HEK293 (cell line): Measurements from ENCODE around the gene RSBN1L.

Source experiments
- CTCF ChIA-PET: fragments of 350-600 bp; formaldehyde crosslinking; extraction: SDS; loops from one replicate; lab custom pipeline; 2021; ENCODE audit warnings: antibody characterized with exemption; lab: Yijun Ruan, JAX
- POLR2A ChIA-PET: fragments of 300-600 bp; formaldehyde crosslinking; extraction: SDS; loops from one replicate; lab custom pipeline; 2020; ENCODE audit warnings: antibody characterized with exemption, inconsistent platforms; lab: Yijun Ruan, JAX
- H3K27ac ChIP-seq: fragments of 200-500 bp; sonication (Bioruptor generic); 2 replicates; pipeline ENCODE4 v1.5.1; 2014; ENCODE audit warnings: low read depth, low read length, control low read depth, inconsistent platforms; ENCODE audit errors: extremely low read depth
- H3K36me3 ChIP-seq, 2 experiments: fragments of 200-500 bp in 1 of 2; sonication (Bioruptor generic) in 1 of 2; 1 replicate in 1 of 2; 2 replicates in 1 of 2; pipeline ENCODE4 v1.5.1; 2014 to 2017; ENCODE audit warnings: inconsistent platforms in 2 of 2, low read length in 2 of 2; ENCODE audit not compliant: control insufficient read depth in 2 of 2, insufficient read depth in 1 of 2
- H3K4me1 ChIP-seq: fragments of 200-500 bp; sonication (Bioruptor generic); 2 replicates; pipeline ENCODE4 v1.5.1; 2014; ENCODE audit warnings: mild to moderate bottlenecking, low read length, inconsistent platforms; ENCODE audit not compliant: control insufficient read depth, insufficient read depth
- H3K4me3 ChIP-seq: 2 replicates; pipeline ENCODE4 v1.5.1; 2011; ENCODE audit warnings: low read depth, mild to moderate bottlenecking, control low read depth, low read length, moderate library complexity
- H3K9me3 ChIP-seq: fragments of 200-500 bp; sonication (Bioruptor generic); 2 replicates; pipeline ENCODE4 v1.5.1; 2014; ENCODE audit warnings: low read depth, low read length, inconsistent platforms; ENCODE audit not compliant: control insufficient read depth, insufficient read depth
- KLF8 ChIP-seq: fragments of 450-650 bp; formaldehyde crosslinking; IDR thresholded peaks from 2 replicates; pipeline ENCODE4 v1.5.1; 2016; ENCODE audit warnings: missing biosample characterization, missing genetic modification characterization
- SETDB1 ChIP-seq: IDR thresholded peaks from one replicate; pipeline ENCODE4 v1.6.1; 2017; ENCODE audit warnings: mild to moderate bottlenecking, low read length, moderate library complexity, mixed read lengths; ENCODE audit not compliant: insufficient read length
- TSHZ1 ChIP-seq: fragments of 450-650 bp; formaldehyde crosslinking; IDR thresholded peaks from 2 replicates; pipeline ENCODE4 v1.5.1; 2016; ENCODE audit warnings: missing biosample characterization, missing genetic modification characterization, borderline replicate concordance
- ZNF239 ChIP-seq: fragments of 450-650 bp; formaldehyde crosslinking; IDR thresholded peaks from 2 replicates; pipeline ENCODE4 v1.5.1; 2016; ENCODE audit warnings: missing biosample characterization, missing genetic modification characterization
- ZNF280D ChIP-seq: fragments of 450-650 bp; formaldehyde crosslinking; IDR thresholded peaks from 2 replicates; pipeline ENCODE4 v1.5.1; 2016; ENCODE audit warnings: missing biosample characterization, missing genetic modification characterization
- ZNF560 ChIP-seq: fragments of 450-650 bp; formaldehyde crosslinking; IDR thresholded peaks from 2 replicates; pipeline ENCODE4 v1.5.1; 2017; ENCODE audit warnings: missing biosample characterization, missing genetic modification characterization, borderline replicate concordance
- TF ChIP-seq, protein P1 (sequence below): fragments of 450-650 bp; formaldehyde crosslinking; optimal IDR thresholded peaks from 2 replicates; pipeline ENCODE3; 2016; ENCODE audit warnings: missing biosample characterization, mild to moderate bottlenecking, missing genetic modification characterization
- TF ChIP-seq, protein P2 (sequence below): fragments of 450-650 bp; formaldehyde crosslinking; IDR thresholded peaks from 2 replicates; pipeline ENCODE4 v1.5.1; 2016; ENCODE audit warnings: missing biosample characterization, missing genetic modification characterization

Gene RSBN1L

DNA sequence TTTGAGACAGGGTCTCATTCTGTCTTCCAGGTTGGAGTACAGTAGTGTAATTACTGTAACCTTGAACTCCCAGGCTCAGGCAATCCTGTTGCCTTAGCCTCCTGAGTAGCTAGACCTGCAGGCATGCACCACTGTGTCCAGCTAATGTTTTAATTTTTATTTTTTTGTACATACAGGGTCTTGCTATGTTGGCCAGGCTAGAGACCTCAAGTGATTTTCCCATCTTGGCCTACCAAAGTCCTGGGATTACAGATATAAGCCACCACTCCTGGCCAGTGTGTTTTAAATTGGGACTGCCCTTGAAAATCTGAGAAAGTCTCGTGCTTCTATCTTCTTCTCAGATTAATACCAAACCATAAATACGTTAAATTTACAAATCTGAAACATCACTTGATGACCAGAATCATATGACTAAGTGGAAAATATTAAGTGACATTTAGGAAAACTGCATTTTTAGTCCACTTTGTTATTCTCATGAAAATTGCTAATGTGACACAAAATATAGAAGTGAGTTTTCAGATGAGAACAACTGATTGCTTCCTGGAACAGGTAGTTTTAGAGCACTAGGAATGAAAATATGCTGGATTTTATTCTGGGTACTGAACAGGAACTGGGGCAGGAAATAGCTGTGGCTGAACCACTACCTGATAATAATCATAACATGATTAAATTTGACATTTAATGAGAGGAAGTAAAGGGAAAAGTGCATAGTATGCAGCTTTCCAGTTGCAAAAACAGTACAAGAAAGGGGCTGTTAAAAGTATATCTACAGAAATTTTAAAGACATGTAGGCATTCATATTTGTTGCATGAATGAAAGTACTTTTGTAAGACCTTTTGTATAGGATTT is 106.5 kb downstream of the RSBN1L start (continued):
- TF ChIP-seq, protein P1, sequence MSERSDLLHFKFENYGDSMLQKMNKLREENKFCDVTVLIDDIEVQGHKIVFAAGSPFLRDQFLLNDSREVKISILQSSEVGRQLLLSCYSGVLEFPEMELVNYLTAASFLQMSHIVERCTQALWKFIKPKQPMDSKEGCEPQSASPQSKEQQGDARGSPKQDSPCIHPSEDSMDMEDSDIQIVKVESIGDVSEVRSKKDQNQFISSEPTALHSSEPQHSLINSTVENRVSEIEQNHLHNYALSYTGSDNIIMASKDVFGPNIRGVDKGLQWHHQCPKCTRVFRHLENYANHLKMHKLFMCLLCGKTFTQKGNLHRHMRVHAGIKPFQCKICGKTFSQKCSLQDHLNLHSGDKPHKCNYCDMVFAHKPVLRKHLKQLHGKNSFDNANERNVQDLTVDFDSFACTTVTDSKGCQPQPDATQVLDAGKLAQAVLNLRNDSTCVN (tag by site-specific recombination) = no peak
- TF ChIP-seq TSHZ1 (tag by site-specific recombination) (no peak), ZNF280D (tag by site-specific recombination) (no peak), ZNF239 (tag by site-specific recombination) (no peak), ZNF560 (no peak), KLF8 (no peak)
- TF ChIP-seq, protein P2, sequence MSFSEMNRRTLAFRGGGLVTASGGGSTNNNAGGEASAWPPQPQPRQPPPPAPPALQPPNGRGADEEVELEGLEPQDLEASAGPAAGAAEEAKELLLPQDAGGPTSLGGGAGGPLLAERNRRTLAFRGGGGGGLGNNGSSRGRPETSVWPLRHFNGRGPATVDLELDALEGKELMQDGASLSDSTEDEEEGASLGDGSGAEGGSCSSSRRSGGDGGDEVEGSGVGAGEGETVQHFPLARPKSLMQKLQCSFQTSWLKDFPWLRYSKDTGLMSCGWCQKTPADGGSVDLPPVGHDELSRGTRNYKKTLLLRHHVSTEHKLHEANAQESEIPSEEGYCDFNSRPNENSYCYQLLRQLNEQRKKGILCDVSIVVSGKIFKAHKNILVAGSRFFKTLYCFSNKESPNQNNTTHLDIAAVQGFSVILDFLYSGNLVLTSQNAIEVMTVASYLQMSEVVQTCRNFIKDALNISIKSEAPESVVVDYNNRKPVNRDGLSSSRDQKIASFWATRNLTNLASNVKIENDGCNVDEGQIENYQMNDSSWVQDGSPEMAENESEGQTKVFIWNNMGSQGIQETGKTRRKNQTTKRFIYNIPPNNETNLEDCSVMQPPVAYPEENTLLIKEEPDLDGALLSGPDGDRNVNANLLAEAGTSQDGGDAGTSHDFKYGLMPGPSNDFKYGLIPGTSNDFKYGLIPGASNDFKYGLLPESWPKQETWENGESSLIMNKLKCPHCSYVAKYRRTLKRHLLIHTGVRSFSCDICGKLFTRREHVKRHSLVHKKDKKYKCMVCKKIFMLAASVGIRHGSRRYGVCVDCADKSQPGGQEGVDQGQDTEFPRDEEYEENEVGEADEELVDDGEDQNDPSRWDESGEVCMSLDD (tag by site-specific recombination) = no peak

- H3K9me3 ChIP-seq = no peaks in the 10 kb centered on the region
- POLR2A ChIA-PET = no interaction called here
These were observed 110.2 kb downstream of the RSBN1L start for GRCh38 chr7:77806425-77806824.

More at GRCh38 chr7:77806425-77806824, 110.2 kb downstream of the RSBN1L start:
- no peaks in the 10 kb centered on the region; a peak in 1 of 3 replicates for H3K36me3 ChIP-seq
- no peaks in the 10 kb centered on the region for H3K4me1 ChIP-seq
- H3K27ac ChIP-seq = no peak overlapping the region
- CTCF ChIA-PET = no interaction called here
- H3K4me3 ChIP-seq = no peak overlapping the region
- TF ChIP-seq, protein P2 (tag by site-specific recombination) = no peak
- TF ChIP-seq SETDB1 = peak; percentile 65
